ENCODE results near the gene KANSL3.

GRCh38 chr2:96662360-96662759 is 24.2 kb upstream of the KANSL3 start:
- TF ChIP-seq GATA2 (IDR thresholded peaks at IDR 0.05; ENCODE audit: low read depth, low read length) (no peak), GATA3 (IDR thresholded peaks at IDR 0.05; ENCODE audit: low read depth, low read length) (no peak)
